GM12878 (cell line): Measurements from ENCODE around the gene MYL12B. TPM values are rescaled to one million over a fixed set of nuclear protein-coding genes. Genes with fewer than 3 reads are reported as not detected.
A peak's percentile ranks its signal among the peaks of the same experiment; 100 is the strongest.

Experiments
- ATAC-seq: fragments of 200-7000 bp; cut with Tn5 transposase; 3 replicates; pipeline ENCODE4 v1.9.1; 2020; ENCODE audit warnings: mild to moderate bottlenecking, moderate library complexity
- BruUV-seq: library from RNA; stranded (reverse); fragments of 400-500 nt; replicated peaks from 2 replicates; lab custom pipeline; 2021; lab: Mats Ljungman, UMichigan
- CTCF ChIA-PET: fragments of 300-600 bp; sonication (Branson Sonifier 250); formaldehyde crosslinking; extraction: SDS; loops from one replicate; lab custom pipeline; 2021; ENCODE audit warnings: inconsistent platforms; lab: Yijun Ruan, JAX
- POLR2A ChIA-PET: fragments of 350-600 bp; formaldehyde crosslinking; extraction: SDS; loops from one replicate; lab custom pipeline; 2021; ENCODE audit warnings: inconsistent platforms; lab: Charles Lee
- RAD21 ChIA-PET: fragments of 300-600 bp; sonication (Branson Sonifier 250); formaldehyde crosslinking; loops from one replicate; lab custom pipeline; 2023; ENCODE audit warnings: antibody characterized with exemption; ENCODE audit not compliant: unreplicated experiment; lab: Charles Lee
- SMC1A ChIA-PET: fragments of 300-600 bp; sonication (Branson Sonifier 250); formaldehyde crosslinking; loops from one replicate; lab custom pipeline; 2023; ENCODE audit not compliant: unreplicated experiment, uncharacterized antibody; lab: Charles Lee
- DNase-seq: peaks from one replicate; pipeline ENCODE4 v3.0.0-alpha.2; 2011; ENCODE audit warnings: low read depth, low spot score
- FAIRE-seq: peaks from 3 replicates; lab custom pipeline; 2011; peaks lifted over from hg19 to GRCh38; lab: Jason Lieb, UNC
- H2AFZ ChIP-seq: 2 replicates; pipeline ENCODE4 v1.6.0; 2011; ENCODE audit warnings: low read depth, low read length, control low read depth; ENCODE audit not compliant: control insufficient read depth
- H3K27ac ChIP-seq: 2 replicates; pipeline ENCODE4 v1.5.1; 2011; ENCODE audit warnings: control low read depth; ENCODE audit not compliant: control insufficient read depth, insufficient read depth
- H3K27me3 ChIP-seq, 2 experiments: replicated peaks in 1 of 2; 2 replicates each; pipeline versions ENCODE4 v1.6.0 to v1.6.1; 2011; ENCODE audit warnings: low read length in 1 of 2; ENCODE audit not compliant: control insufficient read depth in 2 of 2, insufficient read depth in 2 of 2
- H3K36me3 ChIP-seq, 2 experiments: 2 replicates each; pipeline ENCODE4 v1.5.1; 2011; ENCODE audit warnings: low read length in 1 of 2; ENCODE audit not compliant: control insufficient read depth in 2 of 2, insufficient read depth in 2 of 2
- H3K4me1 ChIP-seq: 2 replicates; pipeline ENCODE4 v1.6.1; 2011; ENCODE audit warnings: mild to moderate bottlenecking, low read length, moderate library complexity, mixed read lengths; ENCODE audit not compliant: control insufficient read depth, insufficient read depth
- H3K4me2 ChIP-seq: 2 replicates; pipeline ENCODE4 v1.6.0; 2011; ENCODE audit warnings: control low read depth; ENCODE audit not compliant: control insufficient read depth, insufficient read depth
- H3K4me3 ChIP-seq: fragments of 200-600 bp; sonication (generic); 2 replicates; pipeline ENCODE4 v1.5.1; 2016
- H3K79me2 ChIP-seq: 2 replicates; pipeline ENCODE4 v1.6.0; 2011; ENCODE audit warnings: low read length; ENCODE audit not compliant: control insufficient read depth, insufficient read depth
- H3K9ac ChIP-seq: 2 replicates; pipeline ENCODE4 v1.8.0; 2011; ENCODE audit warnings: low read length, control low read depth, mixed read lengths; ENCODE audit not compliant: control insufficient read depth, insufficient read depth
- H3K9me3 ChIP-seq: replicated peaks from 3 replicates; pipeline ENCODE4 v1.5.1; 2011; ENCODE audit warnings: mild to moderate bottlenecking, low read length; ENCODE audit not compliant: control insufficient read depth, insufficient read depth
- H4K20me1 ChIP-seq: 2 replicates; pipeline ENCODE4 v1.6.0; 2011; ENCODE audit not compliant: control insufficient read depth, insufficient read depth
- CBX5 ChIP-seq: sonication (generic); IDR thresholded peaks from 2 replicates; pipeline ENCODE4 v1.6.1; 2016; ENCODE audit warnings: low read depth, moderate library complexity, mild to moderate bottlenecking, inconsistent platforms
- GABPA ChIP-seq: IDR thresholded peaks from 2 replicates; pipeline ENCODE4 v1.6.1; 2014; ENCODE audit warnings: antibody characterized with exemption, low read depth, mild to moderate bottlenecking, inconsistent platforms
- JUNB ChIP-seq: IDR thresholded peaks from 2 replicates; pipeline ENCODE4 v1.6.1; 2016; ENCODE audit warnings: antibody characterized with exemption, mild to moderate bottlenecking
- JUND ChIP-seq: IDR thresholded peaks from 2 replicates; pipeline ENCODE4 v1.6.1; 2012; ENCODE audit warnings: low read depth, mild to moderate bottlenecking, low read length, improper control_type of control experiment, moderate library complexity
- LARP7 ChIP-seq: fragments of 450-650 bp; IDR thresholded peaks from 2 replicates; pipeline ENCODE4 v1.6.1; 2017; ENCODE audit warnings: mild to moderate bottlenecking
- NBN ChIP-seq: fragments of 450-650 bp; IDR thresholded peaks from 2 replicates; pipeline ENCODE4 v1.6.1; 2016
- POLR2A ChIP-seq: IDR thresholded peaks from 2 replicates; pipeline ENCODE4 v1.6.1; 2011; ENCODE audit warnings: low read depth, mild to moderate bottlenecking, low read length
- POLR2AphosphoS5 ChIP-seq: IDR thresholded peaks from 2 replicates; pipeline ENCODE4 v1.6.1; 2011; ENCODE audit warnings: mild to moderate bottlenecking, low read length, inconsistent platforms
- SMAD1 ChIP-seq: fragments of 450-650 bp; IDR thresholded peaks from 2 replicates; pipeline ENCODE4 v1.6.1; 2018; ENCODE audit warnings: mild to moderate bottlenecking, low read depth; ENCODE audit not compliant: partially characterized antibody
- SMC3 ChIP-seq: IDR thresholded peaks from 2 replicates; pipeline ENCODE4 v1.6.1; 2011; ENCODE audit warnings: low read length, improper control_type of control experiment, borderline replicate concordance
- SP1 ChIP-seq: IDR thresholded peaks from one replicate; pipeline ENCODE4 v1.6.1; 2011; ENCODE audit warnings: low read depth, low read length
- TCF12 ChIP-seq: IDR thresholded peaks from 2 replicates; pipeline ENCODE4 v1.6.1; 2011; ENCODE audit warnings: low read depth, mild to moderate bottlenecking, low read length
- WGBS: methylation state at CpG from one replicate; pipeline ENCODE4 v1.1.6; 2016; ENCODE audit warnings: low lambda C conversion rate; ENCODE audit not compliant: insufficient replicate concordance, insufficient coverage; ENCODE audit errors: missing lambda C conversion rate; 5-methylcytosine and 5-hydroxymethylcytosine counted together
- in situ Hi-C: fragments of 300-500 bp; cut with MboI; formaldehyde crosslinking; loops from 9 replicates; pipeline ENCODE4 v1.14.3; 2018; ENCODE audit warnings: mixed read lengths
- intact Hi-C: fragments of 100-400 bp; cut with micrococcal nuclease; formaldehyde crosslinking; loops from one replicate; pipeline ENCODE4 v1.14.2; 2022; ENCODE audit not compliant: unreplicated experiment
- polyA plus RNA-seq, 11 experiments: library from polyadenylated mRNA; depleted of rRNA in 4 of 11; unstranded in 6 of 11; stranded (reverse) in 5 of 11; fragments of >200 nt; fragmentation: Nextera tagmentation in 4 of 11; fragmentation: Illumina TruSeq in 1 of 11; extraction: Ambion mirVana in 4 of 11; extraction: Trizol in 1 of 11; gene quantifications; 1 replicate in 1 of 11; 2 replicates in 10 of 11; pipeline versions ENCODE4 v1.2.1 to v1.2.3, GENCODE V29; 2011 to 2016; ENCODE audit warnings: inconsistent platforms in 2 of 11, missing spikeins in 2 of 11, low read depth in 1 of 11
- total RNA-seq, 4 experiments: library from RNA; depleted of rRNA in 3 of 4; stranded (reverse); fragments of >200 nt in 3 of 4; fragmentation: Illumina TruSeq in 1 of 4; extraction: Trizol in 1 of 4; gene quantifications; 2 replicates each; pipeline versions ENCODE4 v1.2.1 to v1.2.3, GENCODE V29; 2013 to 2021
- TF ChIP-seq, protein P1 (sequence below): IDR thresholded peaks from 2 replicates; pipeline ENCODE4 v1.6.1; 2011; ENCODE audit warnings: low read depth, mild to moderate bottlenecking, low read length, moderate library complexity, borderline replicate concordance; ENCODE audit errors: extremely low read depth
- TF ChIP-seq, protein P2 (sequence below): IDR thresholded peaks from 2 replicates; pipeline ENCODE4 v1.6.1; 2012; ENCODE audit warnings: low read length, inconsistent platforms

Gene MYL12B
- total and polyA plus RNA-seq, 10 of the 15 experiments (the other 5 are each of a cell fraction or from before 2014, with no cell fraction given): 179 to 739 (median 400) TPM

DNA sequence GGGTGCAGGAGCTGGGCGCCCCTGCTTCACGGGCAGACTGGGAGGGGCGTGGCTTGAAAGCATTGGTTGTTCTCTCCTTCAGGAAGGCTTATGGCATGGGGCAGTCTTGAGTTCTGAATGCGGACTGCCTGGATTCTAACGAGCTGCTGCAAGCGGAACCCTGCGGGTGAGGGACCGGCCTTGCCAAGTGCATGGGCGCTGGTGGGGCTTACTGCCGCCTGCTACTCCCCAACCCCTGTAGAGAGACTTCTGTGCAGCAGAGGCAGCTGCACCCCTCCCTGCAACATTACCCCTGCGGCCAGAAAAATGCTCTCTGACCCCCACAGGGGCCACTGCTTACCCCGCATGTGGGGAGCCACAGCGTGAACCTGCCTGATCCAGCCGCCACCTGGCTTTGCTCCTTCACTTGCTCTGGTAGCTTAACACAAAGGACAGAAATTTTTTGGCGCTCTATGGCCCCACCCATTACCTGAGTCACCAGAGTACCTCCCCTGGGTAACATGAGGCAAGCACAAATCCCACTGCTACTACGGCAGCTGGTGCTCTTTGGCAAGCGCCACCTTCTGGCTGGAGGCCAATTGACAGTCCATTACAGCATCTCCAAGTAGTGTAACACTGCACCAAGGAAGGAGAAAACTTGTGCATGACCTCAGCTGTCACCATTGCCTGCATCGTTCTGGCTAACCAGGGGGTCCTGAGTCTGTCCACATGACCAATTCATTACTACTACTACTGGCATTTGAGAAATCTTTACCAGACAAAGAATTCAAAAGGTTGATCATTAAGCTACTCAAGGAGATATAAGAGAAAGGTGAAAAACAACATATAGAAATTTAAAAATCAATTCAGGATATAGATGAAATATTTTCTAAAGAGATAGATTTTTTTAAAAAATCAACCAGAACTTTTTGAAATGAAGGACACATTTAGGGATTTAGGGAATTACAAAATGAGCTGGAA, 35.4 kb downstream of the MYL12B start (continued):
- TF ChIP-seq, protein P1, sequence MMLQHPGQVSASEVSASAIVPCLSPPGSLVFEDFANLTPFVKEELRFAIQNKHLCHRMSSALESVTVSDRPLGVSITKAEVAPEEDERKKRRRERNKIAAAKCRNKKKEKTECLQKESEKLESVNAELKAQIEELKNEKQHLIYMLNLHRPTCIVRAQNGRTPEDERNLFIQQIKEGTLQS: no peak
- TF ChIP-seq JUNB (no peak), POLR2A (peak; percentile 90), SMC3 (peak; percentile 43; the same call in 1 of the 2 replicates), SP1 (peak; percentile 44), TCF12 (0 out of 2 replicates have a peak, but pooled peaks have one; percentile 43), POLR2AphosphoS5 (peak; percentile 82), SMAD1 (no peak), CBX5 (0 out of 2 replicates have a peak, but pooled peaks have one; percentile 66), LARP7 (peak; percentile 45; the same call in 1 of the 2 replicates), GABPA (0 out of 2 replicates have a peak, but pooled peaks have one; percentile 5), NBN (peak; percentile 64)

DNA sequence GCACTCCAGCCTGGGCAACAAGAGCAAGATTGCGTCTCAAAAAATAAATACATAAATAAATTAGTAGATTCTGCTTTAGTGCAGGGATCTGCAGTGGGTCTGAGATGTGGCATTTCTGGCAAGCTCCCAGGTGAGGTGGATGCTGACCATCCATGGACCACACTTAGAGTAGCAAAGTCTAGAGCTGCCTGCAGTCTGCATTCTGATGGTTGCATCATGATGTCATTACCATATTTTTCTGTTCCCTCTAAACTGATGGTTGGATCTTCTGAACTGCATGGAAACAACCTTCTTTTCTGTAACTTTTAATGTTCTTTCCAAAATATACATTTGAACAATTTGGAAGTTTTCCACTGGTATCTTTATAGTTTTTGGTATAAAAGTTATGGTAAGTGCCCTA, 42.9 kb downstream of the MYL12B start:
- ChIA-PET CTCF (interaction anchor here (1.0 to 1.6 kb wide), 4 partner anchors 9 to 361 kb away, joined by 3 read pairs; no protein-coding TSS in a partner anchor), POLR2A (interaction anchor here (0.6 kb wide), 2 partner anchors 91 to 383 kb away, joined by 3 read pairs; no protein-coding TSS in a partner anchor), SMC1A (no interaction called here), RAD21 (interaction anchor here (0.9 kb wide), 1 partner anchor 362 kb away, joined by 3 read pairs; no protein-coding TSS in a partner anchor)
- H2AFZ ChIP-seq: no peak overlapping the region
- no TSS peak for BruUV-seq
- H3K4me2 ChIP-seq: no peak overlapping the region
- no peaks in the 10 kb centered on the region for H4K20me1 ChIP-seq
- WGBS: 78% methylated on average over 1 of the region's 1 CpG
- ATAC-seq (0 out of 3 replicates have a peak, but pooled peaks have one; percentile 22), FAIRE-seq (no peak), DNase-seq (no peak)
- H3K9ac ChIP-seq: no peak overlapping the region
- intact Hi-C loops: no loop called here
- H3K36me3 ChIP-seq: no peaks in the 10 kb centered on the region
- no peak overlapping the region for H3K27ac ChIP-seq
- no peaks in the 10 kb centered on the region for H3K9me3 ChIP-seq
- no peaks in the 10 kb centered on the region for H3K27me3 ChIP-seq
- no peak overlapping the region for H3K4me3 ChIP-seq
- H3K79me2 ChIP-seq: no peaks in the 10 kb centered on the region
- no peaks in the 10 kb centered on the region for H3K4me1 ChIP-seq
- TF ChIP-seq, protein P2, sequence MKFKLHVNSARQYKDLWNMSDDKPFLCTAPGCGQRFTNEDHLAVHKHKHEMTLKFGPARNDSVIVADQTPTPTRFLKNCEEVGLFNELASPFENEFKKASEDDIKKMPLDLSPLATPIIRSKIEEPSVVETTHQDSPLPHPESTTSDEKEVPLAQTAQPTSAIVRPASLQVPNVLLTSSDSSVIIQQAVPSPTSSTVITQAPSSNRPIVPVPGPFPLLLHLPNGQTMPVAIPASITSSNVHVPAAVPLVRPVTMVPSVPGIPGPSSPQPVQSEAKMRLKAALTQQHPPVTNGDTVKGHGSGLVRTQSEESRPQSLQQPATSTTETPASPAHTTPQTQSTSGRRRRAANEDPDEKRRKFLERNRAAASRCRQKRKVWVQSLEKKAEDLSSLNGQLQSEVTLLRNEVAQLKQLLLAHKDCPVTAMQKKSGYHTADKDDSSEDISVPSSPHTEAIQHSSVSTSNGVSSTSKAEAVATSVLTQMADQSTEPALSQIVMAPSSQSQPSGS: no peak
- TF ChIP-seq, protein P1: no peak
- TF ChIP-seq JUND: no peak
- in situ Hi-C loops: no loop called here
